IPS-15b (cell line): ENCODE results near the gene PSPN.
"Not testable (repeated sequence)": the region's sequence is repeated elsewhere in the genome, so short reads cannot be mapped to it uniquely, and the experiment has no call there.

Source experiments
- H3K27me3 ChIP-seq: one replicate; pipeline ENCODE4 v1.6.1; 2013; ENCODE audit warnings: low read length; ENCODE audit not compliant: control insufficient read depth, insufficient read depth
- H3K36me3 ChIP-seq: one replicate; pipeline ENCODE4 v1.6.1; 2013; ENCODE audit warnings: low read length; ENCODE audit not compliant: control insufficient read depth, insufficient read depth
- H3K4me1 ChIP-seq: one replicate; pipeline ENCODE4 v1.6.1; 2013; ENCODE audit warnings: mild to moderate bottlenecking, low read length; ENCODE audit not compliant: control insufficient read depth, insufficient read depth
- H3K4me3 ChIP-seq: one replicate; pipeline ENCODE4 v1.5.1; 2013; ENCODE audit warnings: low read depth, low read length
- H3K9ac ChIP-seq: one replicate; pipeline ENCODE4 v1.6.1; 2013; ENCODE audit warnings: low read depth, mild to moderate bottlenecking, low read length
- H3K9me3 ChIP-seq: one replicate; pipeline ENCODE4 v1.6.1; 2013; ENCODE audit warnings: mild to moderate bottlenecking, low read length; ENCODE audit not compliant: control insufficient read depth, insufficient read depth

The PSPN gene

DNA sequence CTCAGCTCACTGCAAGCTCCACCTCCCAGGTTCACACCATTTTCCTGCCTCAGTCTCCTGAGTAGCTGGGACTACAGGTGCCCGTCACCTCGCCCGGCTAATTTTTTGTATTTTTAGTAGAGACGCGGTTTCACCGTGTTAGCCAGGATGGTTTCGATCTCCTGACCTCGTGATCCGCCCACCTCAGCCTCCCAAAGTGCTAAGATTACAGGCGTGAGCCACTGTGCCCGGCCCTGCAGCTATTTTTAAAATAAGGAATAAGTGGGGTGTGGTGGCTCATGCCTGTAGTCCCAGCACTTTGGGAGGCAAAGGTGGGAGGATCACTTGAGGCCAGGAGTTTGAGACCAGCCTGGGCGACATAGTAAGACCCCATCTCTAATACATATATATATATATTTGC, 15.3 kb downstream of the PSPN start:
- not testable (repeated sequence) for H3K9me3 ChIP-seq, H3K27me3 ChIP-seq, H3K36me3 ChIP-seq, H3K4me1 ChIP-seq, H3K4me3 ChIP-seq, H3K9ac ChIP-seq

DNA sequence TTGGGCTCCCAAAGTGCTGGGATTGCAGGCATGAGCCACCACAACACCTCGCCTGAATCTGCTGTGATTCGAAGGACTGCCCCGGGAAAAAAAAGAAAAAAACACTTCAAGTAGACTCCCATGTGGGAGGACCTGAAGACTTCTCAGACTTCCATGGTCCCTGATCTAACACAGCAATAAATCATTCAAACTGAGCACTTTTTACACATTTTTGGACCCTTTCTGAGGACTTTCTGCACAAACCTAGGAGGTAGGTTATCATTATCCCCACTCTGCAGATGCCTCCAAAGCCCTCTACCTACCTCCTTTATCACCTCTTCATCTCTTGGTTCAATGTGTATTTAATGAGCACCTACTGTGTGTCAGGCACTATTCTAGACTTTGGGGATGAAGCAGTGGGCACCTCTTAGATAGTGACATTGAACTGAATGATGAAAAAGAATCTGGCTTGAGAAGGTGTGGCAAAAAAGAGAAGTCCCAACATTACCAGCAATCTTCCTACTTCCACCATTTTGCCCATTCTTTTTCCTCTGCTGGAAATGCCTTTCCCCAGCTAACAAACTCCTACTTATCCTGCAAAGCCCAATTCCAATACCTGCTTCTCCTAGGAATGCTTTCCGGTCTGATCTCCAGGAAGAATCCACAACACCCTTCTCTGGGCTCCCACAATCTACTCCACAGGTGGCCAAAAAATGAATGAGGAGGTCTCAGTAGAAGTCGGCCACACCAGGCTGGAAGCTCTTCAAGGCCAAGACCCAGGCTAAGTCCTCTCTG, 16.0 kb downstream of the PSPN start:
- no peaks in the 10 kb centered on the region for H3K9me3 ChIP-seq
- no peak overlapping the region for H3K9ac ChIP-seq
- peaks cover 2% of the 10 kb centered on the region for H3K4me1 ChIP-seq
- H3K36me3 ChIP-seq, result peaks cover 4% of the 10 kb centered on the region
- no peak overlapping the region for H3K4me3 ChIP-seq
- no peaks in the 10 kb centered on the region for H3K27me3 ChIP-seq

DNA sequence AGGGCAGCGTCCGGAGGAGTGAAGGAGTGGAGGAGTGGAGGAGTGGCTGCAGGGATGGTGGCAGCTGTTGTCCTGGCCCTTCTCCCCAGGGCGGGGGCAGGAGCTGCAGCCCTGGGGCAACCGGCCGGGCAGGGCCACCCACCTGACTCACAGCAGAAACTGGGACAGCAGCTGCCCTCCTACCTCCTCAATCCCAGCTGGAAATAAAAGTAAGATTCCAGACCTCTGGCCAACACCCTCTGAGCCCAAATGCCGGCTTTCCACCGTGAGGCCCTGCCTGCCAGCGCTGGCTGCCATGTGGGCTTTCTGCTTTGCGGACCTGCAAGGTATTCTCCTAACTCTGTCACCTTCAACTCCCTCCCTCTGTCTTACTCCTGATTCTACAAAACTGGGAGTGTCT, 17.7 kb downstream of the PSPN start:
- Histone ChIP-seq H3K9ac (no peak overlapping the region), H3K4me1 (peaks cover 2% of the 10 kb centered on the region), H3K36me3 (no peaks in the 10 kb centered on the region), H3K27me3 (no peaks in the 10 kb centered on the region), H3K9me3 (no peaks in the 10 kb centered on the region), H3K4me3 (no peak overlapping the region)

DNA sequence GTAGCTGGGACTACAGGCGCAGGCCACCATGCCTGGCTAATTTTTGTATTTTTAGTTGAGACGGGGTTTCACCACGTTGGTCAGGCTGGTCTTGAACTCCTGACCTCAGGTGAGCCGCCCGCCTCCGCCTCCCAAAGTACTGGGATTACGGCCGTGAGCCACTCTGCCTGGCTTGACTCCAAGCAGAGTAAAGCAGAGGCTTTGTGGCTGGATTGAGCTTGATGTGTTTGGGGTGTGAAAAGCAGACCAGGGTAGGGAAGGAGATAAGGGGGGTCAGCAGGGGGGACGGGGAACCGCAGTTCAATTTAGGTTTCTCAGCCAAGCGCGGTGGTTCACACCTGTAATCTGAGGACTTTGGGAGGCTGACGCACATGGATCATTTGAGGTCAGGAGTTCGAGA, 18.6 kb downstream of the PSPN start:
- H3K9ac ChIP-seq, result no peak overlapping the region
- H3K4me3 ChIP-seq, result no peak overlapping the region
- H3K4me1 ChIP-seq, result peaks cover 2% of the 10 kb centered on the region
- no peaks in the 10 kb centered on the region for H3K9me3 ChIP-seq
- no peaks in the 10 kb centered on the region for H3K27me3 ChIP-seq
- H3K36me3 ChIP-seq, result no peaks in the 10 kb centered on the region

DNA sequence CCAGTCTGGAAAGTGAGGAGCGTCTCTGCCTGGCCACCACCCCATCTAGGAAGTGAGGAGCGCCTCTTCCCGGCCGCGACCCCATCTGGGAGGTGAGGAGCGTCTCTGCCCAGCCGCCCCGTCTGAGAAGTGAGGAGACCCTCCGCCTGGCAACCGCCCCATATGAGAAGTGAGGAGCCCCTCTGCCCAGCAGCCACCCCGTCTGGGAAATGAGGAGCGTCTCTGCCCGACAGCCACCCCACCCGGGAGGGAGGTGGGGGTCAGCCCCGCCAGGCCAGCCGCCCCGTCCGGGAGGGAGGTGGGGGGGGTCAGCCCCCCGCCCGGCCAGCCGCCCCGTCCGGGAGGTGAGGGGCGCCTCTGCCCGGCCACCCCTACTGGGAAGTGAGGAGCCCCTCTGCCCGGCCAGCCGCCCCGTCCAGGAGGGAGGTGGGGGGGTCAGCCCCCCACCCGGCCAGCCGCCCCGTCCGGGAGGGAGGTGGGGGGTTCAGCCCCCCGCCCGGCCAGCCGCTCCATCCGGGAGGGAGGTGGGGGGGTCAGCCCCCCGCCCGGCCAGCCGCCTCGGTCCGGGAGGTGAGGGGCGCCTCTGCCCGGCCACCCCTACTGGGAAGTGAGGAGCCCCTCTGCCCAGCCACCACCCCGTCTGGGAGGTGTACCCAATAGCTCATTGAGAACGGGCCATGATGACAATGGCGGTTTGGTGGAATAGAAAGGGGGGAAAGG, 20.3 kb downstream of the PSPN start:
- H3K9me3 ChIP-seq, H3K27me3 ChIP-seq, H3K4me1 ChIP-seq, H3K4me3 ChIP-seq, H3K9ac ChIP-seq, H3K36me3 ChIP-seq: not testable (repeated sequence)

DNA sequence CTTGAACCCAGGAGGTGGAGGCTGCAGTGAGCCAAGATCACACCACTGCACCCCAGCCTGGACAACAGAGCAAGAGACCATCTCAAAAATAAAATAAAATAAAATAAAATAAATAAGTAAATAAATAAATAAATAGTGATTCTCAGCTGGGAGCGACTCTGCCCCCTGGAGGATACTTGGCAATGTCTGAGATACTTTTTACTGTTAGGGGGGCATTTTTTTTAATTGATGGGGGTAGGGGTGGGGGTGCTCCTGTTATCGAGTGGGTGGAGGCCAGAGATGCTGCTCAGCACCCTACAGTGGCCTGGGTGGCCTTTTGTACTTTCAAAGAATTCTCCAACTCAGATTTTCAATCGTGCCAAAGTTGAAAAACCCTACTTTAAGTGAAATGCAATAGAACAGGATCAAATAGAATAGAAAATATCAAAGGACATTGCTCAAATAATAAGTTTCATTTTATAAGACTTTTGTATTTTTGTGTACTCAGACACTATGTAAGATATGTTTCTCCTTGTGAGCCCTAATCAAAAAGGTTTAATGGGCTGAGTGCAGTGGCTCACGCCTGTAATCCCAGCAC, 21.5 kb downstream of the PSPN start:
- Histone ChIP-seq H3K9ac (no peak overlapping the region), H3K27me3 (no peaks in the 10 kb centered on the region), H3K4me1 (peaks cover 2% of the 10 kb centered on the region), H3K9me3 (no peaks in the 10 kb centered on the region), H3K4me3 (no peak overlapping the region), H3K36me3 (no peaks in the 10 kb centered on the region)

DNA sequence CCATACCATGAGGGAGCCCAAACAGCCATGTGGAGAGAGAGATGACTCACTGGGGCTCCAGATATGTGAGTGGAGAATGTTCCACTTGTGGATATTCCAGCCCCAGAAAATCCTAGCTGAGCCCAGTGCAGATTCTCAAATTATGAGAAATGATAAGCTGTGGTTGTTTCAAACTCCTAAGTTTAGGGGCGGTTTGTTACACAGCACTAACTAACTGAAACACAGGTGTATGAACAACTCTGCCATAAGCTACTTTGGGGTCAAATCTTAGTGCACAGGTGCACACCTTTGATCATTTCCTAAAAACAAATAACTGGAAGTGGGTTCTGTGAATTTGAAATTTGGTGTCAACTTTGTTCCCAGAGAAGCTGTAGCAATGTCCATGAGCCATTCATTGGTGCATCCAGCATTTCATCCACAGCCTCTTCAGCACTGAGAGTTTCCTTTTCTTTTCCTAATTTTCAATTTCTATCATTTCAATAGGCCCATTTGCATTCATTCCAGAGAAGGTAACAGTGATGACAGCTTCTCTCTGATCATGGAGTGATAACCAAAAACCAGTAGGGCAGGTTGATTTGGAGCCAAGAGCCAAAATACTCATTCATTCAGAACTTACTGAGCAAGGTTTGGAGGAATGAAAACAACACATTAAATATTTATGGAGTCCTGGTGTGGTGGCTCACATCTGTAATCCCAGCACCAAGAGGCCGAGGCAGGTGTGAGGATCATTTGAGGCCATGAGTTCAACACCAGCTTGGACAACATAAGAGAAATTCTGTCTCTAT, 23.2 kb downstream of the PSPN start:
- no peak overlapping the region for H3K4me3 ChIP-seq
- H3K9me3 ChIP-seq, result no peaks in the 10 kb centered on the region
- H3K27me3 ChIP-seq, result no peaks in the 10 kb centered on the region
- no peaks in the 10 kb centered on the region for H3K4me1 ChIP-seq
- H3K9ac ChIP-seq, result no peak overlapping the region
- H3K36me3 ChIP-seq, result no peaks in the 10 kb centered on the region

DNA sequence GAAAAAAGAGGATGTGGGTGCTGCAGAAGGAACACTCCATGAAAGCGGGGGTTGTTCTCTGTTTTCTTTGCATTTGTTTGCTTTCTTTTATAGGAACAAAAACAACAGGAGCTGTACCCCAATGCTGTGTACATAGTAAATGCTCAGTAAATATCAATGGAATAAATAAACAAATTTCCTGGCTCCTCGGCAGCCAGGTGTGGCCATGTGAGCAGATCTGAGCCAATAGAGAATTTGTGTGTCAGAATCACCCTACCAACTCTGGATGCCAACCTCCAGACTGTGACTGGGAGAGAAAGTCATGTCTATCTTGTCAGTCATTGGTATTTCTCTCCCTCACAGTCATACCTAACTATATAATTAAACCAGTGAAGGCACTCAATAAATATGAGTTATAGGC, 25.0 kb downstream of the PSPN start:
- H3K27me3 ChIP-seq, result no peaks in the 10 kb centered on the region
- no peak overlapping the region for H3K9ac ChIP-seq
- no peaks in the 10 kb centered on the region for H3K9me3 ChIP-seq
- H3K4me3 ChIP-seq, result no peak overlapping the region
- no peaks in the 10 kb centered on the region for H3K4me1 ChIP-seq
- no peaks in the 10 kb centered on the region for H3K36me3 ChIP-seq

DNA sequence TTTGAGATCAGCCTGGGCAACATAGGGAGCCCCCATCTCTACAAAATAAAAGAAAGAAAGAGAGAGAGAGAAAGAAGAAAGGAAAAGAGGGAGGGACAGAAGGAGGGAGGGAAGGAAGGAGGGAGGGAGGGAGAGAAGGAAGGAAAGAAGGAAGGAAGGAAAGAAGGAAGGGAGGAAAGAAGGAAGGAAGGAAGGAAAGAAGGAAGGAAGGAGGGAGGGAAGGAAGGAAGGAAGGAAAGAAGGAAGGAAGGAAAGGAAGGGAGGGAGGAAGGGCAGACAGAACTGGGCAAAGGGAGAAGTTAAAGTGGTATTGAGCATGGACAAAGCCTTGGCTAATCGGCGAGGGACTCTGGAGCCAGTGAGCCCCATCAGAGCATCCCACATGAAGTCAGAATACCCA, 26.5 kb downstream of the PSPN start:
- H3K9ac ChIP-seq, H3K9me3 ChIP-seq, H3K27me3 ChIP-seq, H3K4me3 ChIP-seq, H3K4me1 ChIP-seq, H3K36me3 ChIP-seq: not testable (repeated sequence)

DNA sequence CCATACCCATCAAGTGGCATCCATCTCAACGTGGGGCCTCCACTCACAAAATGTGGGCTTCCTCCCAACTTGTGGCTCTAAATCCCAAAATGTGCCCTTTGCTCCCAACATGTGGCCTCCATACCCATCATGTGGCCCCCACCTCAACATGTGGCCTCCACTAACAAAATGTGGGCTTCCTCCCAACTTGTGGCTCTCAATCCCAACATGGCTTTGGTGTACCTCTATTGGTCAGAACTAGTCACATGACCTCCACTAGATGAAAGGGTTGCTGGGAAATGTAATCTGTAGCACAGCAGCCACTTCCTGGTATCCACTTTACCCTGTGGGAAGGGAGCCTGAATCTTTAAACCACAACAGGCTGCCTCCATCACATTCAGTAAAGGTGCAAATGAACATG, 32.3 kb downstream of the PSPN start:
- Histone ChIP-seq H3K36me3 (no peaks in the 10 kb centered on the region), H3K4me3 (no peak overlapping the region), H3K9ac (no peak overlapping the region), H3K9me3 (no peaks in the 10 kb centered on the region), H3K27me3 (no peaks in the 10 kb centered on the region), H3K4me1 (no peaks in the 10 kb centered on the region)

DNA sequence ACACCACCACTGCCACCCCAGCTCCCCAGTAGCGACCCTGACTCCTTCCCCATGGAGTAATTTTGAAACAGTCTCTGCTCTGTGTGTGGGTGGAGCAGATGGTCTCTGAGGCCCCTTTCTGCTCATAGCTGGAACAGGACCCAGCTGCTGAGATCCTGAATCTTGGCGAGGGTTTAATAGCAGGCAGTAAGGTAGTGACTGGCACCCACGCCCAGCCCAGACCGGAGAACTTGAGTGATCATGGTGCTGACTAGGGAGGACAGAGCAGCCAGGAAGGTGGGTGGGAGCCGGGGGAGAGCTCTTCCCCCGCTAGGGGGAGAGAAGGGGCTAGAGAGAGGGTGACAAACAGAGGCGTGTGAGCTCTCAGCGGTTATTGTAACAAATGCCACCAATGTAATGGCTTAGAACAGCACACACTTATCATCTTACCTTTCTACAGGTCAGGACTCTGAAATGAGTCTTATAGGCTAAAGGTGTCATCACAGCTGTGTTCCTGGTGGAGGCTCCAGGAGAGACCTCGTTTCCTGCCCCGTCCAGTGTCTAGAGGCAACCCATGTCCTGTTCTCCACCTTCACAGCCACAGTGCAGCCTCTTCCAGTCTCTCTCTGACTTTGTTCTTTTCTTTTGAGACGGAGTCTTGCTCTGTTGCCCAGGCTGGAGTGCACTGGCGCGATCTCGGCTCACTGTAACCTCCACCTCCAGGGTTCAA, 35.1 kb downstream of the PSPN start:
- H3K9me3 ChIP-seq, result no peaks in the 10 kb centered on the region
- H3K27me3 ChIP-seq, result no peaks in the 10 kb centered on the region
- no peaks in the 10 kb centered on the region for H3K4me1 ChIP-seq
- H3K36me3 ChIP-seq, result no peaks in the 10 kb centered on the region
- H3K4me3 ChIP-seq, result no peak overlapping the region
- no peak overlapping the region for H3K9ac ChIP-seq
